Activated CD8-positive, alpha-beta T cell treated with anti-CD3 and anti-CD28 coated beads, Interleukin-2, amount 10 ng/mL, durations not matched to agents 7 days and 5 days (primary cell): Measurements from ENCODE around the gene NOB1. TPM values are rescaled to one million over a fixed set of nuclear protein-coding genes. Genes with fewer than 3 reads are reported as not detected.

ENCODE experiments used
- ATAC-seq: fragments of 150-1000 bp; cut with Tn5 transposase; one replicate; pipeline ENCODE4 v1.10.0; 2021; ENCODE audit warnings: moderate library complexity
- CTCF ChIA-PET: fragments of 350-600 bp; sonication (Branson Sonifier 250); formaldehyde crosslinking; loops from one replicate; lab custom pipeline; 2021; ENCODE audit warnings: antibody characterized with exemption; lab: Charles Lee
- POLR2A ChIA-PET: fragments of 350-600 bp; sonication (Branson Sonifier 250); formaldehyde crosslinking; loops from one replicate; lab custom pipeline; 2021; ENCODE audit warnings: antibody characterized with exemption; lab: Charles Lee
- DNase-seq: peaks from one replicate; pipeline ENCODE4 v3.0.0-alpha.2; 2020
- H3K27ac Mint-ChIP-seq: one replicate; pipeline ENCODE4 v1.8.0; 2021; ENCODE audit warnings: mild to moderate bottlenecking, mixed read lengths
- H3K27me3 Mint-ChIP-seq: one replicate; pipeline ENCODE4 v1.8.0; 2021; ENCODE audit warnings: low read depth, mixed read lengths
- H3K36me3 Mint-ChIP-seq: one replicate; pipeline ENCODE4 v1.8.0; 2021; ENCODE audit warnings: low read depth, mixed read lengths
- H3K4me1 Mint-ChIP-seq: one replicate; pipeline ENCODE4 v1.8.0; 2021; ENCODE audit warnings: low read depth, mixed read lengths
- H3K4me3 Mint-ChIP-seq: one replicate; pipeline ENCODE4 v1.8.0; 2021; ENCODE audit warnings: mild to moderate bottlenecking, mixed read lengths
- H3K9me3 Mint-ChIP-seq: one replicate; pipeline ENCODE4 v1.8.0; 2022; ENCODE audit warnings: mixed read lengths; ENCODE audit not compliant: insufficient read depth
- total RNA-seq, 2 experiments: library from RNA; stranded (reverse); gene quantifications; one replicate each; pipeline ENCODE4 v1.2.3, GENCODE V29; 2021

NOB1 gene
- total RNA-seq, 2 experiments from 2014 or later = 53.3 to 58.8 TPM

DNA sequence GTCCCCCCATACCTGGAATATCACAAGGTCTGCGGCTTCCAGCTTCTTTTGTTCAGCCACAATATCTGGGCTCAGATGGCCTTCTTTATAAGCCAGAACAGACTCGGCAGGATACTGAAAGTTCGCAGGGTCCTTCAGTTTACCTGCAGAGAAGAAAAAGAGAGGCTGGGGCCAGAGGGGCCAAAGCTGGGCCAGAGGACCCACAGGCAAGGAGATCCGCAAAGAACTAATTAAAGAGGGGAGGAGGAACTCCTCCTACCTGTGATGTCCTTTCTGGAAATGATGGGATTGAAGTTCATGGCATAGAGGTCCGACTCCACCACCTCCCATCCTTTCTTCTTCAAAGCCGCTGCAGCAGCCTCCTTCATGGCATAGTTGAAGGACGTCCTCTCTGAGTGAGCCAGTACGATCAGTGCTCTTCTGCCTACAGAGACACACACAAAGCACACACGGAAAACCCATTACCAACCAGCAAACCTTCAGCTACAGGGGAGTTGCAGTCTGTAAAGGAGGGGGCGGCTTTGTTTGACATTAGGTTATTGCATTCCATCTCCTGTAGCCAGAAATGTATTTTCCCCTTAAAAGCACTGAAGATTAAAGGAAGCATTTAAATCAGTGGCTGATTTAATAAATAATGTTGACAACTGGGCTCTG lies 36.5 kb downstream of the NOB1 start:
- no peak for DNase-seq
- H3K27me3 Mint-ChIP-seq = no peaks in the 10 kb centered on the region
- no peak overlapping the region for H3K27ac Mint-ChIP-seq
- H3K4me1 Mint-ChIP-seq = peaks cover 9% of the 10 kb centered on the region
- POLR2A ChIA-PET = interaction anchor here (0.8 to 1.2 kb wide), 2 partner anchors 19 to 36 kb away, joined by 3 to 4 read pairs; partner anchors contain the start of gene NOB1
- no peaks in the 10 kb centered on the region for H3K9me3 Mint-ChIP-seq
- CTCF ChIA-PET = interaction anchor here (1.5 to 1.7 kb wide), 2 partner anchors 36 to 322 kb away, joined by 4 to 7 read pairs; partner anchors contain the start of gene NOB1
- peaks cover 8% of the 10 kb centered on the region for H3K36me3 Mint-ChIP-seq
- no peak overlapping the region for H3K4me3 Mint-ChIP-seq
- no peak for ATAC-seq

DNA sequence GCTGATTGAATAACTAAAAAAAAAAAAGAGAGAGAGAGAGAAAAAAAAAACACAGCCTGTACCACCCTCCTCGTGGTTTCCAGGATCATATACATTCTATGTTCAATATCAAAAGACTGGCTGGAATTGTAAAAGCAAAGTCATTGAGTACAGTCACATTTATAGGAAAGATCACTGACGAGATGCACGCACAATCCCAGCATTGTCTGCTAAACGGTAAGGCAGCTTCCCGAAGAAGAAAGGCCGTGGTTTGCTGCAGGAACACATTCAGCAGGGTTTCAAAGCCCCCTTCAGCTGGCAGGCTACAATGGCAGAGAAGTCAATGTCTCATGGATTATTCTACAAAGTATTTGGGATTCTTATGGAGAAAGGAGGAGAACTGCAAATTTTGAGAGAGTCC lies 37.7 kb downstream of the NOB1 start:
- Mint-ChIP-seq H3K27me3 (no peaks in the 10 kb centered on the region), H3K27ac (no peak overlapping the region), H3K36me3 (peaks cover 8% of the 10 kb centered on the region), H3K9me3 (no peaks in the 10 kb centered on the region), H3K4me1 (no peaks in the 10 kb centered on the region), H3K4me3 (no peak overlapping the region)
- no peak for ATAC-seq
- ChIA-PET POLR2A (interaction anchor here (1.2 kb wide), 1 partner anchor 37 kb away, joined by 4 read pairs; the partner anchor contains the start of gene NOB1), CTCF (interaction anchor here (0.7 to 1.7 kb wide), 3 partner anchors 34 to 321 kb away, joined by 3 to 7 read pairs (median 4); partner anchors contain the start of gene NOB1)
- DNase-seq = no peak

DNA sequence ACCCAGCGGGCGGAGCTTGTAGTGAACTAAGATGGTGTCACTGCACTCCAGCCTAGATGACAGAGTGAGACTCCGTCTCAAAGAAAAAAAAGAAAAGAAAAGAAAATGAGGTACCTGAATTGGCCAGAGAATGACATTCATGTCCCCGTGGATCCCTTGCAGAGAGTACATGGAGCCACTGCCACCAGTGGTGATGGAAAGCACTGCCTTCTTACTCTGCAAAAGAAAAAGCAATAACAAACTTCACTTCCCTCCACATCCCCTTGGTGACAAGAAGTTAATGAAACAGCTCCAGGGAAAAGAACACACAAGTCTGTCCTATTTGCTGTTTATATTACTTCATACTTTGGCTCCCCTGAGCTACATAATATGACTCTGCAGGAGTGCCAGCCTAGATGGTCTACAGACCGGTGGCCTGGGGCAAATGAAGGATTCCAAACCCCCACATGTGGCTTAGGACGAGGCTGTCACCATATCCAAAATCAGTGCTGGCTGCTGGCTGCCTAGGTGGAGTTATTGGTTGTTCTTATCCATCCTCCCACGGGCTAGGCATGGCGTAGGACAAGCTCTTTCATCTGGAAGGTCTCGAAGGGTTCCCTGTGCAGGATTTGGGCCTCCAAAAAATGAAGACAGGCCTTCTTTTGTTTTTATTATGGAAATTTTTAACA lies 41.7 kb downstream of the NOB1 start:
- no peak overlapping the region for H3K27ac Mint-ChIP-seq
- H3K36me3 Mint-ChIP-seq = peaks cover 8% of the 10 kb centered on the region
- ChIA-PET CTCF (interaction anchor here (7.5 kb wide), 1 partner anchor 41 kb away, joined by 77 read pairs; the partner anchor contains the start of gene NOB1), POLR2A (interaction anchor here (0.6 to 0.9 kb wide), 2 partner anchors 15 to 27 kb away, joined by 3 read pairs; no protein-coding TSS in a partner anchor)
- DNase-seq (no peak), ATAC-seq (no peak)
- H3K27me3 Mint-ChIP-seq = no peaks in the 10 kb centered on the region
- no peaks in the 10 kb centered on the region for H3K9me3 Mint-ChIP-seq
- no peaks in the 10 kb centered on the region for H3K4me1 Mint-ChIP-seq
- no peak overlapping the region for H3K4me3 Mint-ChIP-seq

DNA sequence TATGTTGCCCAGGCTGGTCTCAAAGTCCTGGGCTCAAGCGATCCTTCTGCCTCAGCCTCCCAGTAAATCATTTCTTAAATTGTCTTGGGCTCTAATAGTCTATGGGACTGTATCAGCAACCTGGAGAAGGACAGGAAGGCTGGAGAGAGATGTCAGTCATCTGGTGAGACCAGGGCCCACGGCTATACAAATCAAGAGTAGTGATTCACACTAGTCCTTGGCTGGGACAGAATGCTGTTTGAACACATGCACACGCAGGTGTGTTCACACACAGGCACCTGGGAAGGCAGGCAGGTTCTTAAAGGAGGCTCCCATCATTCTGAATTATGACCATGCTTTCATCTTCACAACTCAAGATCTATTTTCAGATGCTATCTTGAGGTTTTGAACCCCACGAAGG lies 42.4 kb downstream of the NOB1 start:
- POLR2A ChIA-PET = no interaction called here
- CTCF ChIA-PET = interaction anchor here (7.5 kb wide), 1 partner anchor 42 kb away, joined by 77 read pairs; the partner anchor contains the start of gene NOB1
- DNase-seq (no peak), ATAC-seq (no peak)
- Mint-ChIP-seq H3K27me3 (no peaks in the 10 kb centered on the region), H3K27ac (no peak overlapping the region), H3K36me3 (peaks cover 8% of the 10 kb centered on the region), H3K9me3 (no peaks in the 10 kb centered on the region), H3K4me1 (no peaks in the 10 kb centered on the region), H3K4me3 (no peak overlapping the region)

DNA sequence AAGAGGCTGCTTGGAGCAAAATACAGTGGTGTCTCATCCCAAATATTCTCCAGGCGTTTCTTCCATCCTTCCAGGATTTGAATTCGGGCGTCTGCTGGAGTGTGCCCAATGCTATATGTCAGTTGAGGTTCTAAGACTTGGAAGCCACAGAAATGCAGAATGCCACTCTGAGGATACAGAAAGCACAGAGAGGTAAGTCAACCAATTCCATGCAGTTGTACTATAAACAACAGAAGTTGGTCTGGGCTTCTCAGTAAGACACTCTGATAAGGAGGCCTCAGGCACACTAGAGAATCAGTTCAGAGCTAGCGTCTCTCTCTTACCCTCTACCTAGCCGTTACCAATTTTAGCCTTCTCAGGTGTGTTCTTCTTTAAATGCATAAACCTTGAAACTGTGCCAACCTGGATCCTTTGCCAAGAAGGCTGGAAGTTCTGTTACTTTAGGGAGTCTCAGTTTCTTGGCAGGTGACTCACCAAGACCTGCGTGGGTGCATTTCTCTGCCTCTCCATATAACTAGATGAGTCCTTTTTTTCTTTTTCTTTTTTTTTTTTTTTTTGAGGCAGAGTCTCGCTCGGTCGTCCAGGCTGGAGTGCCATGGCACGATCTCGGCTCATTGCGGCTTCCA lies 43.5 kb downstream of the NOB1 start:
- no peak overlapping the region for H3K27ac Mint-ChIP-seq
- H3K9me3 Mint-ChIP-seq = no peaks in the 10 kb centered on the region
- no peaks in the 10 kb centered on the region for H3K27me3 Mint-ChIP-seq
- no peak overlapping the region for H3K4me3 Mint-ChIP-seq
- ChIA-PET CTCF (interaction anchor here (2.7 to 7.5 kb wide), 2 partner anchors 13 to 43 kb away, joined by 12 to 77 read pairs; partner anchors contain the start of gene NOB1), POLR2A (no interaction called here)
- H3K4me1 Mint-ChIP-seq = no peaks in the 10 kb centered on the region
- peaks cover 3% of the 10 kb centered on the region for H3K36me3 Mint-ChIP-seq
- ATAC-seq (no peak), DNase-seq (no peak)

DNA sequence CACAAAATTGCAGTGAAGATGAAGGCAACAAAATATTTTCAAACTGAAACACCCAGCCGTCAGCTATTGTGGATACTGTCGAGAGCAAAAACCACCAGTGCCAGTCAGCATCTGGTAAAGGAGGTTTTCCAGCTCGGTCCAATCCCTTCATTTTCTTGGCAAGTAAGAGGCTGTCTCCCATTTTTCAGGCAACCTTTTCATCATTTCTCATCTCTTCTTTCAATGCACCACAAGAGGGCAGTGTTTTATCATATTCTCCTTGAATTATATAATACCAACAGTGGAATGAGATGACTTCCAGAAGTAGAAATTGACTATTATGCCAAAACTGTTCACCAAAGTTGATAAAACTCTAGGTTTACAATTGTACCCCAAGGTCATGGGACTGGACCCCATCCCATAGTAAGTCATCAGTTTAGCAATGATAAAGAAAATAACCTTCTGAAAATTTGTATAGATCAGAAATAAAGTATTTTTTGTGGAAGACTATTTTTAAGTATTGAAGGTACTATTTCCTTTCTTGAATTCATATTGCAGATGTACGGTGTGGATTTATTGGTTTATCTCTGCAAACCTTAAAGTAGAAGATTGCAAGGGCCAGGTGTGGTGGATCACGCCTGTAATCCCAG lies 45.2 kb downstream of the NOB1 start:
- no peak overlapping the region for H3K27ac Mint-ChIP-seq

DNA sequence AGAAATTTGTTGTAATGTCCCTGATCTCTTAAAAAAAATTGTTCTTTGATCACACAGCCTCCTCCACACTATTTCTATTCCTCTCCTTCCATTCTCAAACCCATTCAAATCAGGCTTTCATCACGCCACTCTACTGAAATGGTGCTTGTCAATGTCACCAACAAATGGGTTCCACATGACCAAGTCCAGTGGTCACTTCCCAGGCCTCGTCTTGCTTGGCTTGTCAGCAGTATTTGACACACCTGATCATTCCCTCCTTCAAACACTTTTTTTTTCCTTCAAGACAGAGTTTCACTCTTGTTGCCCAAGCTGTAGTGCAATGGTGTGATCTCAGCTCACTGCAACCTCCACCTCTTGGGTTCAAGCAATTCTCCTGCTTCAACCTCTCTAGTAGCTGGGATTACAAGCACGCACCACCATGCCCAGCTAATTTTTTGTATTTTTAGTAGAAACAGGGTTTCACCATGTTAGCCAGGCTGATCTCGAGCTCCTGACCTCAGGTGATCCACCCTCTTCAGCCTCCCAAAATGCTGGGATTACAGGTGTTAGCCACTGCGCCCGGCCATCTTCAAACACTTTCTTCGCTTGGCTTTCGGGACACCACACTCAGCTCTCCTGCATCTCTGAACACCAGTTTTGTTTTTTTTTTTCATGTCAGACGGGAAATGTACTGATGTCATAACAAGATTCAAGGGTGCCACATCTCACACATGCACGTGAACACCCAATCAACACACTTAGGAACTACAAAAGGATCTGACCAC lies 46.6 kb downstream of the NOB1 start:
- Mint-ChIP-seq H3K27me3 (no peaks in the 10 kb centered on the region), H3K9me3 (no peaks in the 10 kb centered on the region), H3K4me3 (no peak overlapping the region), H3K27ac (no peak overlapping the region), H3K36me3 (no peaks in the 10 kb centered on the region), H3K4me1 (no peaks in the 10 kb centered on the region)
- ATAC-seq (no peak), DNase-seq (no peak)
- CTCF ChIA-PET = interaction anchor here (0.7 to 7.5 kb wide), 13 partner anchors 9 to 313 kb away, joined by 3 to 77 read pairs (median 5); partner anchors contain the start of genes NOB1, NQO1 and WWP2
- POLR2A ChIA-PET = interaction anchor here (0.6 kb wide), 1 partner anchor 14 kb away, joined by 3 read pairs; no protein-coding TSS in a partner anchor

More for the DNA sequence above, 45.2 kb downstream of the NOB1 start:
- Mint-ChIP-seq H3K4me3 (no peak overlapping the region), H3K9me3 (no peaks in the 10 kb centered on the region), H3K36me3 (no peaks in the 10 kb centered on the region), H3K27me3 (no peaks in the 10 kb centered on the region), H3K4me1 (no peaks in the 10 kb centered on the region)
- POLR2A ChIA-PET = interaction anchor here (1.0 kb wide), 1 partner anchor 45 kb away, joined by 4 read pairs; the partner anchor contains the start of gene NOB1
- ATAC-seq (peak; percentile 58), DNase-seq (no peak)
- CTCF ChIA-PET = interaction anchor here (0.6 to 7.5 kb wide), 26 partner anchors 10 to 315 kb away, joined by 3 to 77 read pairs (median 4); partner anchors contain the start of genes NOB1, NQO1 and WWP2

DNA sequence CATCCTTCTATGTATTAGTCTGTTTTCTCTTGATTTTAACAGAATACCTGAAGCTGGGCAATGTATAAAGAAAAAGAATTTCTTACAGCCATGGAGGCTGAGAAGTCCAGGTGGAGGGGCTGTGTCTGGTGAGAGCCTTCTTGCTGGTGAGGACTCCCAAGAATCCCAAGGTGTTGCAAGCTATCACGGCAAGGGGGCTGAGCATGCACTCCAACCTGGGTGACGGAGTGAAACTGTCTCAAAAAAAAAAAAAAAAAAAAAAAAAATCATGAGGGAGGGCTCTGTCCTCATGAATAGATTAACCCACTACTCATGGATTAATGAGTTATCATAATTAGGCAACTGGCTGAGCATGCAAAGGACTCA lies 47.8 kb downstream of the NOB1 start:
- no peak overlapping the region for H3K27ac Mint-ChIP-seq
- ChIA-PET CTCF (interaction anchor here (1.3 to 7.5 kb wide), 2 partner anchors 47 to 311 kb away, joined by 3 to 77 read pairs; partner anchors contain the start of gene NOB1), POLR2A (interaction anchor here (1.6 kb wide), 1 partner anchor 48 kb away, joined by 7 read pairs; the partner anchor contains the start of gene NOB1)
- H3K9me3 Mint-ChIP-seq = no peaks in the 10 kb centered on the region
- H3K36me3 Mint-ChIP-seq = no peaks in the 10 kb centered on the region
- no peaks in the 10 kb centered on the region for H3K4me1 Mint-ChIP-seq
- no peak overlapping the region for H3K4me3 Mint-ChIP-seq
- DNase-seq (no peak), ATAC-seq (no peak)
- H3K27me3 Mint-ChIP-seq = no peaks in the 10 kb centered on the region

DNA sequence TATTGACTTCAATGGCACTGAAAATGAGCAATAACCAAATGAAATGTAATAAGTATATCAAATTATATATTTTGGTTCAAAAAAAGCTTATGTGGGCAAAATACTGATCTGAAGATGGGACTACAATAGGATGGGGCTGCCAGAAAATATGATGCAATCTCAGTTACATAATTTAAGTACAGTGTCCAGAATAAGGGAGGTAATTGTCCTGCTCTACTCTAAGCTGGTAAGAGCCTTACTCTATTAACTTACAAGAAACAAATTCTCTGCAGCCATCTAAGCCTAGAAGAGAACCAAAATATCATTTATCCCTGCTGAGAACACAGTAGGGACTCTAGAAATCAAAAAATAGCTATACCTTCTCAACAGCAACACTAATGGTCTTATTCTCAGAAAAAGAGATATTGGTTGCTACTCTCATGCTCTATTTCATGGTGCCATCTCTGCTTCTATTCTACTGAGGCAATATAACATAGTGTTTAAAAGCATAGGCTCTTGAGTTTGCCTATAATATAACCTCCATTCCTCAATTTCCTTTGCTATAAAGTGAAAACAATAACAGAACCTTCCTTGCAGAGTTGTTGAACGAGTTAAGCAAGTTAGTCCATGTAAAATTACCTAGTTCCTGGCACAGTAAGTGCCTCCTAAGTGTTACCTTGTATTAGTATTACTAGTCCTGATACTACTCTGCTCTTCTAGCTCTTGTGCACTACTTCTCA lies 48.3 kb downstream of the NOB1 start:
- Mint-ChIP-seq H3K9me3 (no peaks in the 10 kb centered on the region), H3K27ac (no peak overlapping the region), H3K27me3 (no peaks in the 10 kb centered on the region), H3K36me3 (peaks cover 2% of the 10 kb centered on the region), H3K4me3 (no peak overlapping the region), H3K4me1 (no peaks in the 10 kb centered on the region)
- ChIA-PET POLR2A (interaction anchor here (1.6 kb wide), 1 partner anchor 48 kb away, joined by 7 read pairs; the partner anchor contains the start of gene NOB1), CTCF (interaction anchor here (0.8 to 7.5 kb wide), 2 partner anchors 48 to 49 kb away, joined by 3 to 77 read pairs; partner anchors contain the start of gene NOB1)
- ATAC-seq = no peak
- no peak for DNase-seq

DNA sequence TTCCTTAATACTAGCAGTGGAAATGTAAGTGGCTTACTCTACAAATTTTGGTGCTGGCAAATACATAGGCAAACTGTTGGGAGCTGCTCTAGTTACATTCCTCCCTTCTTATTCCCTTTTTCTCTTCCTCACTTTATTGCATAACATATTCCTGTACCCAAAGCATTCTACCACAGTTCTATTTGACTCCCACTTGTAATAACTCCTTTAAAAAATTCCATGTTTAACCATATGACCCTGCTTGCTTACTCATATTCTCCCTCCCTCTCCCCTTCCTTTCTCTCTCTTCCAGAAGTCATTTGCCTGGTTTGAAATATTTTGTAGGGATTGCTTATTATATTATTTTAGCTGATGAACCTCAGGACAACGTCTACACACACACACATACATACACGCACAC lies 51.1 kb downstream of the NOB1 start:
- no peak for DNase-seq
- Mint-ChIP-seq H3K36me3 (peaks cover 3% of the 10 kb centered on the region), H3K27me3 (no peaks in the 10 kb centered on the region), H3K4me3 (no peak overlapping the region), H3K27ac (no peak overlapping the region), H3K4me1 (no peaks in the 10 kb centered on the region), H3K9me3 (no peaks in the 10 kb centered on the region)
- ATAC-seq = no peak
- CTCF ChIA-PET = interaction anchor here (0.7 to 2.7 kb wide), 4 partner anchors 15 to 227 kb away, joined by 3 to 18 read pairs (median 4); partner anchors contain the start of gene NOB1
- POLR2A ChIA-PET = no interaction called here
